Gastrocnemius medialis (tissue), 4 donors: ENCODE measurements around the gene ICA1L.

Experiments used
- CTCF ChIP-seq, 5 experiments: fragments of 450-650 bp in 3 of 5; fragments of 200-600 bp in 2 of 5; sonication (generic) in 2 of 5; IDR thresholded peaks in 4 of 5; conservative IDR thresholded peaks in 1 of 5; 1 replicate in 4 of 5; 2 replicates in 1 of 5; pipeline ENCODE4 v1.5.1; 2016 to 2019; ENCODE audit warnings: antibody characterized with exemption in 5 of 5, mild to moderate bottlenecking in 3 of 5, moderate library complexity in 3 of 5
- POLR2A ChIP-seq, 2 donors: fragments of 450-650 bp; IDR thresholded peaks; one replicate each; pipeline ENCODE4 v1.6.1; 2017; ENCODE audit warnings: antibody characterized with exemption in 2 of 2, mild to moderate bottlenecking in 2 of 2, moderate library complexity in 2 of 2

- TF ChIP-seq CTCF (IDR thresholded peaks at IDR 0.05 in 4 of 5, conservative IDR thresholded peaks at IDR 0.05 in 1 of 5) (no peak), POLR2A (IDR thresholded peaks at IDR 0.05) (no peak)
Measured at GRCh38 chr2:202883987-202884675, 12.6 kb upstream of the ICA1L start.
